Endothelial cell of umbilical vein (primary cell): Measurements from ENCODE around the gene SMARCA2.

Experiments used
- POLR2AphosphoS5 ChIP-seq: IDR thresholded peaks from 2 replicates; pipeline ENCODE4 v1.6.1; 2012; ENCODE audit warnings: low read depth, mild to moderate bottlenecking, control low read depth, low read length, moderate library complexity; ENCODE audit not compliant: insufficient read depth
- TF ChIP-seq, protein P1 (sequence below): IDR thresholded peaks from 2 replicates; pipeline ENCODE4 v1.6.1; 2011; ENCODE audit not compliant: insufficient read depth, insufficient read length
- TF ChIP-seq, protein P2 (sequence below), 2 donors: IDR thresholded peaks; 1 replicate in 1 of 2; 2 replicates in 1 of 2; pipeline ENCODE4 v1.5.1; 2011; ENCODE audit warnings: low read length in 2 of 2, mild to moderate bottlenecking in 2 of 2, moderate library complexity in 2 of 2, control low read depth in 1 of 2, inconsistent platforms in 1 of 2, low read depth in 1 of 2; ENCODE audit not compliant: insufficient read depth in 1 of 2; ENCODE audit errors: extremely low read depth in 1 of 2

DNA sequence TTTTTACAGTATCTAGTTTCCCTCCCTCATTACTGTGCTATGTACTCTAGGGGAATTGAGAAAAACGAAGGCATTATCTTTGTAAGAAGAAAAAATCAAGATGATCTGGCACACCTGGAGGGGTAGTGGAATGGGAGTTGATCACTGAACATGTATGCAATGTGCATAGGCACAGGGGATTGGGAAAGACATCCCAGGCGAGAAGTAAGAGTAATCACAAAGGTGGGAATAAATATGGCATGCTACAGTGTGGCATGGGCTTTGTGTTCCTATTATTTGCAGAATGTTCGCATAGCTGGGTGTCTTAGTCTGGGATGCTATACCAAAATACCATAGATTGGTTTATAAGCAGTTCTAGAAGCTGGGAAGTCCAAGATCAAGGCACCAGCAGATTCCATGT, 130.6 kb downstream of the SMARCA2 start:
- TF ChIP-seq POLR2AphosphoS5, result no peak
- TF ChIP-seq, protein P1, sequence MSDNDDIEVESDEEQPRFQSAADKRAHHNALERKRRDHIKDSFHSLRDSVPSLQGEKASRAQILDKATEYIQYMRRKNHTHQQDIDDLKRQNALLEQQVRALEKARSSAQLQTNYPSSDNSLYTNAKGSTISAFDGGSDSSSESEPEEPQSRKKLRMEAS, result no peak
- TF ChIP-seq, protein P2, sequence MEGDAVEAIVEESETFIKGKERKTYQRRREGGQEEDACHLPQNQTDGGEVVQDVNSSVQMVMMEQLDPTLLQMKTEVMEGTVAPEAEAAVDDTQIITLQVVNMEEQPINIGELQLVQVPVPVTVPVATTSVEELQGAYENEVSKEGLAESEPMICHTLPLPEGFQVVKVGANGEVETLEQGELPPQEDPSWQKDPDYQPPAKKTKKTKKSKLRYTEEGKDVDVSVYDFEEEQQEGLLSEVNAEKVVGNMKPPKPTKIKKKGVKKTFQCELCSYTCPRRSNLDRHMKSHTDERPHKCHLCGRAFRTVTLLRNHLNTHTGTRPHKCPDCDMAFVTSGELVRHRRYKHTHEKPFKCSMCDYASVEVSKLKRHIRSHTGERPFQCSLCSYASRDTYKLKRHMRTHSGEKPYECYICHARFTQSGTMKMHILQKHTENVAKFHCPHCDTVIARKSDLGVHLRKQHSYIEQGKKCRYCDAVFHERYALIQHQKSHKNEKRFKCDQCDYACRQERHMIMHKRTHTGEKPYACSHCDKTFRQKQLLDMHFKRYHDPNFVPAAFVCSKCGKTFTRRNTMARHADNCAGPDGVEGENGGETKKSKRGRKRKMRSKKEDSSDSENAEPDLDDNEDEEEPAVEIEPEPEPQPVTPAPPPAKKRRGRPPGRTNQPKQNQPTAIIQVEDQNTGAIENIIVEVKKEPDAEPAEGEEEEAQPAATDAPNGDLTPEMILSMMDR (IDR thresholded peaks at IDR 0.05; ENCODE audit: extremely low read depth in 1 of 2, insufficient read depth in 1 of 2, low read depth in 1 of 2, low read length in 2 of 2), result no peak
